Measurements from ENCODE around the gene ANO6.

GRCh38 chr12:45408729-45409114, 192.8 kb downstream of the ANO6 start:
- TF ChIP-seq CTCF (IDR thresholded peaks at IDR 0.05) (no peak), EZH2 (IDR thresholded peaks at IDR 0.05) (no peak)

Data from neural progenitor cell (in vitro differentiated cells).